HL-60 (cell line): ENCODE measurements around the gene CCDC9.

Experiments
- DNase-seq, 2 experiments: peaks; one replicate each; pipeline ENCODE4 v3.0.0-alpha.2; 2010 to 2020; ENCODE audit warnings: low read depth in 1 of 2, low spot score in 1 of 2
- H3K27ac ChIP-seq: fragments of 250-450 bp; sonication (Bioruptor Pico); replicated peaks from 2 replicates; pipeline ENCODE4 v1.5.1; 2020; ENCODE audit warnings: mild to moderate bottlenecking, moderate library complexity
- H3K27me3 ChIP-seq: fragments of 250-450 bp; sonication (Bioruptor Pico); 2 replicates; pipeline ENCODE4 v1.5.1; 2021; ENCODE audit warnings: mild to moderate bottlenecking, moderate library complexity; ENCODE audit not compliant: insufficient read depth, poor library complexity, severe bottlenecking
- H3K4me3 ChIP-seq: replicated peaks from 2 replicates; pipeline ENCODE4 v1.5.1; 2011; ENCODE audit warnings: mild to moderate bottlenecking, control low read depth, low read length; ENCODE audit not compliant: insufficient read depth
- CTCF ChIP-seq: IDR thresholded peaks from one replicate; pipeline ENCODE4 v1.5.1; 2011; ENCODE audit warnings: low read length, control low read depth, inconsistent platforms; ENCODE audit not compliant: insufficient read depth
- GABPA ChIP-seq: IDR thresholded peaks from 2 replicates; pipeline ENCODE4 v1.6.1; 2012; ENCODE audit warnings: low read depth
- POLR2AphosphoS5 ChIP-seq: IDR thresholded peaks from 2 replicates; pipeline ENCODE4 v1.6.1; 2012; ENCODE audit warnings: low read depth
- REST ChIP-seq: IDR thresholded peaks from 2 replicates; pipeline ENCODE4 v1.6.1; 2012; ENCODE audit warnings: low read depth; ENCODE audit not compliant: insufficient replicate concordance
- SPI1 ChIP-seq: IDR thresholded peaks from 2 replicates; pipeline ENCODE4 v1.6.1; 2012; ENCODE audit warnings: low read depth, mild to moderate bottlenecking, borderline replicate concordance

The CCDC9 gene

GRCh38 chr19:47305309-47305751 lies 49.0 kb downstream of the CCDC9 start:
- no peak for TF ChIP-seq POLR2AphosphoS5
- no peak for TF ChIP-seq SPI1
- no peak for TF ChIP-seq GABPA
- TF ChIP-seq REST, result no peak
- peak; percentile 93 for TF ChIP-seq CTCF
- Histone ChIP-seq H3K27me3 (no peaks in the 10 kb centered on the region), H3K4me3 (no peak overlapping the region), H3K27ac (no peak overlapping the region)
- peak; percentile 49 to 51 for DNase-seq

- Histone ChIP-seq H3K4me3 (no peak overlapping the region), H3K27ac (no peak overlapping the region), H3K27me3 (no peaks in the 10 kb centered on the region)
- no peak for DNase-seq
- no peak for TF ChIP-seq POLR2AphosphoS5
- TF ChIP-seq GABPA, result no peak
- no peak for TF ChIP-seq REST
- TF ChIP-seq SPI1, result no peak
- TF ChIP-seq CTCF, result no peak
These were observed 50.0 kb downstream of the CCDC9 start for GRCh38 chr19:47306303-47306702.

GRCh38 chr19:47309038-47309437 lies 52.7 kb downstream of the CCDC9 start:
- Histone ChIP-seq H3K27ac (no peak overlapping the region), H3K4me3 (no peak overlapping the region), H3K27me3 (no peaks in the 10 kb centered on the region)
- TF ChIP-seq CTCF, result no peak
- no peak for TF ChIP-seq SPI1
- no peak for TF ChIP-seq POLR2AphosphoS5
- no peak for DNase-seq

GRCh38 chr19:47309608-47310007 lies 53.3 kb downstream of the CCDC9 start, which contains the start of gene C5AR1:
Gene C5AR1, plus strand, starts transcription at chr19:47309861. Its CDS starts 35 bp downstream, at chr19:47309896.
- DNase-seq, result peak in 1 of 2 experiments; percentile 54
- Histone ChIP-seq H3K4me3 (peak within 1 kb of the TSS; percentile 15), H3K27ac (peak within 1 kb of the TSS; percentile 26), H3K27me3 (no peaks in the 10 kb centered on the region)
- no peak for TF ChIP-seq CTCF
- no peak for TF ChIP-seq REST
- no peak for TF ChIP-seq POLR2AphosphoS5
- no peak for TF ChIP-seq SPI1
- no peak for TF ChIP-seq GABPA
